ENCODE measurements around the gene SLC5A10.
"Not testable (repeated sequence)": the region's sequence is repeated elsewhere in the genome, so short reads cannot be mapped to it uniquely, and the experiment has no call there.

DNA sequence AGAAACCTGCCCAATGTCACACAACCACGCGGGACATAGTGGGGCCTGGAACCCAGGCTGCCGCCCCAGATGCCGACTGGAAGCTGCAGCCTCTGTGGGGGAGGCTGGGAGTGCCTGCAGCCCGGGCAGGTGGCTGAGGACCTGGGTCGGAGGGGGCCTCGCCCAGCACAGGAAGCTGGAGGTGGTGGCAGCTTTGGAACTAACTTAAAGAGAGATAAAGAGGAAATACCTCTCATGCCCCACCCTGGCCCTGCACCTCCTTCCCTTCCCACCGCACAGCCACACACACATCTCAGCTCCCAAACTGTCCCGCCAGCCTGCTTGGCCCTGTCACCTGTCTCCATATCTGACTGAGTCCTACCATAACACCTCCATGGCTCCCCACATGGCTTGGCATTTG lies 88.4 kb downstream of the SLC5A10 start:
- TF ChIP-seq, protein P1, sequence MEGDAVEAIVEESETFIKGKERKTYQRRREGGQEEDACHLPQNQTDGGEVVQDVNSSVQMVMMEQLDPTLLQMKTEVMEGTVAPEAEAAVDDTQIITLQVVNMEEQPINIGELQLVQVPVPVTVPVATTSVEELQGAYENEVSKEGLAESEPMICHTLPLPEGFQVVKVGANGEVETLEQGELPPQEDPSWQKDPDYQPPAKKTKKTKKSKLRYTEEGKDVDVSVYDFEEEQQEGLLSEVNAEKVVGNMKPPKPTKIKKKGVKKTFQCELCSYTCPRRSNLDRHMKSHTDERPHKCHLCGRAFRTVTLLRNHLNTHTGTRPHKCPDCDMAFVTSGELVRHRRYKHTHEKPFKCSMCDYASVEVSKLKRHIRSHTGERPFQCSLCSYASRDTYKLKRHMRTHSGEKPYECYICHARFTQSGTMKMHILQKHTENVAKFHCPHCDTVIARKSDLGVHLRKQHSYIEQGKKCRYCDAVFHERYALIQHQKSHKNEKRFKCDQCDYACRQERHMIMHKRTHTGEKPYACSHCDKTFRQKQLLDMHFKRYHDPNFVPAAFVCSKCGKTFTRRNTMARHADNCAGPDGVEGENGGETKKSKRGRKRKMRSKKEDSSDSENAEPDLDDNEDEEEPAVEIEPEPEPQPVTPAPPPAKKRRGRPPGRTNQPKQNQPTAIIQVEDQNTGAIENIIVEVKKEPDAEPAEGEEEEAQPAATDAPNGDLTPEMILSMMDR (IDR thresholded peaks at IDR 0.05; ENCODE audit: borderline replicate concordance, extremely low read depth, low read length, poor library complexity, severe bottlenecking): not testable (repeated sequence)
- not testable (repeated sequence) for TF ChIP-seq EZH2 (IDR thresholded peaks at IDR 0.05; ENCODE audit: borderline replicate concordance, low read depth, low read length, severe bottlenecking)

Measured in DND-41 (cell line).